GM12872 (cell line): ENCODE data around the gene EPN3.

Experiments used
- CTCF ChIP-seq: IDR thresholded peaks from 3 replicates; pipeline ENCODE4 v1.5.1; 2011; ENCODE audit warnings: low read depth, mild to moderate bottlenecking, low read length, moderate library complexity; ENCODE audit not compliant: insufficient read depth

EPN3 gene

GRCh38 chr17:50535407-50535806 is 2.9 kb downstream of the EPN3 start:
- no peak for TF ChIP-seq CTCF

GRCh38 chr17:50536683-50537646 is 4.4 kb downstream of the EPN3 start:
- TF ChIP-seq CTCF = no peak

GRCh38 chr17:50537721-50538548 is 5.4 kb downstream of the EPN3 start:
- TF ChIP-seq CTCF = no peak

GRCh38 chr17:50538549-50539410 is 6.2 kb downstream of the EPN3 start:
- TF ChIP-seq CTCF = no peak

- TF ChIP-seq CTCF = no peak
These were observed 7.4 kb downstream of the EPN3 start for GRCh38 chr17:50539762-50540559.

- no peak for TF ChIP-seq CTCF
These were observed 8.2 kb downstream of the EPN3 start for GRCh38 chr17:50540560-50541401.
